Ishikawa (cell line): Measurements from ENCODE around the gene LINGO4.

Experiments
- CEBPB ChIP-seq: IDR thresholded peaks from 2 replicates; pipeline ENCODE4 v1.6.1; 2012
- CREB1 ChIP-seq: IDR thresholded peaks from 2 replicates; pipeline ENCODE4 v1.6.1; 2012; ENCODE audit warnings: low read depth
- EGR1 ChIP-seq: IDR thresholded peaks from 2 replicates; pipeline ENCODE4 v1.6.1; 2012
- EP300 ChIP-seq: IDR thresholded peaks from 2 replicates; pipeline ENCODE4 v1.6.1; 2012; ENCODE audit warnings: borderline replicate concordance
- FOXM1 ChIP-seq: IDR thresholded peaks from 2 replicates; pipeline ENCODE4 v1.6.1; 2012; ENCODE audit warnings: low read depth, borderline replicate concordance
- NFIC ChIP-seq: IDR thresholded peaks from 2 replicates; pipeline ENCODE4 v1.6.1; 2012
- RAD21 ChIP-seq: IDR thresholded peaks from 2 replicates; pipeline ENCODE4 v1.6.1; 2012; ENCODE audit warnings: low read depth
- TAF1 ChIP-seq: IDR thresholded peaks from 2 replicates; pipeline ENCODE4 v1.6.1; 2012; ENCODE audit warnings: low read depth, mild to moderate bottlenecking
- TCF12 ChIP-seq: IDR thresholded peaks from 2 replicates; pipeline ENCODE4 v1.6.1; 2012; ENCODE audit warnings: low read depth
- TEAD4 ChIP-seq: IDR thresholded peaks from 2 replicates; pipeline ENCODE4 v1.6.1; 2012
- YY1 ChIP-seq: IDR thresholded peaks from 2 replicates; pipeline ENCODE4 v1.6.1; 2012; ENCODE audit warnings: low read depth
- ZBTB7A ChIP-seq: IDR thresholded peaks from 2 replicates; pipeline ENCODE4 v1.6.1; 2012; ENCODE audit warnings: low read depth
- TF ChIP-seq, protein P1 (sequence below): IDR thresholded peaks from 2 replicates; pipeline ENCODE4 v1.6.1; 2012
- TF ChIP-seq, protein P2 (sequence below): IDR thresholded peaks from 2 replicates; pipeline ENCODE4 v1.6.1; 2012; ENCODE audit warnings: low read depth, mild to moderate bottlenecking
- TF ChIP-seq, protein P3 (sequence below): IDR thresholded peaks from 2 replicates; pipeline ENCODE4 v1.6.1; 2012

Gene LINGO4

DNA sequence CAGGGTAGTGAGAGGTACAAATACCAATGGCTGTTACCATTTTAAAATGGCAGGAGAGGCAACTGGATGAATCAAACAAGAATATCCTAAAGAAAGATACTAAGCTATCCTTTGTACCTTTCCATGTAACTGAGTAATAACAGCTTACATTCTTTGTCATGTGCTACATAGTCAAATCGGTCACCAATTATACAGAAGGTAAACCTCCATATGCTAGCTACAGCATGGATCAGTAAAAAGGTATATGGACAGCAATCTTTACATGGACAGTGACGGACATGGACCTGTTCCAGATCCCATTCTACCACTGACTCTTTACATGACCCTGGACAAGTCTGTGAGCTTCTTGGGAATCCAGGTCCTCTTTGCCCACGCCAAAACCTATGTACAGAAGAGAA lies 28.6 kb downstream of the LINGO4 start:
- no peak for TF ChIP-seq FOXM1
- TF ChIP-seq EP300: no peak
- TF ChIP-seq CREB1: no peak
- no peak for TF ChIP-seq RAD21
- TF ChIP-seq, protein P1, sequence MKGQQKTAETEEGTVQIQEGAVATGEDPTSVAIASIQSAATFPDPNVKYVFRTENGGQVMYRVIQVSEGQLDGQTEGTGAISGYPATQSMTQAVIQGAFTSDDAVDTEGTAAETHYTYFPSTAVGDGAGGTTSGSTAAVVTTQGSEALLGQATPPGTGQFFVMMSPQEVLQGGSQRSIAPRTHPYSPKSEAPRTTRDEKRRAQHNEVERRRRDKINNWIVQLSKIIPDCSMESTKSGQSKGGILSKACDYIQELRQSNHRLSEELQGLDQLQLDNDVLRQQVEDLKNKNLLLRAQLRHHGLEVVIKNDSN: no peak
- TF ChIP-seq, protein P2, sequence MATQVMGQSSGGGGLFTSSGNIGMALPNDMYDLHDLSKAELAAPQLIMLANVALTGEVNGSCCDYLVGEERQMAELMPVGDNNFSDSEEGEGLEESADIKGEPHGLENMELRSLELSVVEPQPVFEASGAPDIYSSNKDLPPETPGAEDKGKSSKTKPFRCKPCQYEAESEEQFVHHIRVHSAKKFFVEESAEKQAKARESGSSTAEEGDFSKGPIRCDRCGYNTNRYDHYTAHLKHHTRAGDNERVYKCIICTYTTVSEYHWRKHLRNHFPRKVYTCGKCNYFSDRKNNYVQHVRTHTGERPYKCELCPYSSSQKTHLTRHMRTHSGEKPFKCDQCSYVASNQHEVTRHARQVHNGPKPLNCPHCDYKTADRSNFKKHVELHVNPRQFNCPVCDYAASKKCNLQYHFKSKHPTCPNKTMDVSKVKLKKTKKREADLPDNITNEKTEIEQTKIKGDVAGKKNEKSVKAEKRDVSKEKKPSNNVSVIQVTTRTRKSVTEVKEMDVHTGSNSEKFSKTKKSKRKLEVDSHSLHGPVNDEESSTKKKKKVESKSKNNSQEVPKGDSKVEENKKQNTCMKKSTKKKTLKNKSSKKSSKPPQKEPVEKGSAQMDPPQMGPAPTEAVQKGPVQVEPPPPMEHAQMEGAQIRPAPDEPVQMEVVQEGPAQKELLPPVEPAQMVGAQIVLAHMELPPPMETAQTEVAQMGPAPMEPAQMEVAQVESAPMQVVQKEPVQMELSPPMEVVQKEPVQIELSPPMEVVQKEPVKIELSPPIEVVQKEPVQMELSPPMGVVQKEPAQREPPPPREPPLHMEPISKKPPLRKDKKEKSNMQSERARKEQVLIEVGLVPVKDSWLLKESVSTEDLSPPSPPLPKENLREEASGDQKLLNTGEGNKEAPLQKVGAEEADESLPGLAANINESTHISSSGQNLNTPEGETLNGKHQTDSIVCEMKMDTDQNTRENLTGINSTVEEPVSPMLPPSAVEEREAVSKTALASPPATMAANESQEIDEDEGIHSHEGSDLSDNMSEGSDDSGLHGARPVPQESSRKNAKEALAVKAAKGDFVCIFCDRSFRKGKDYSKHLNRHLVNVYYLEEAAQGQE: no peak
- no peak for TF ChIP-seq EGR1
- no peak for TF ChIP-seq ZBTB7A
- TF ChIP-seq, protein P3, sequence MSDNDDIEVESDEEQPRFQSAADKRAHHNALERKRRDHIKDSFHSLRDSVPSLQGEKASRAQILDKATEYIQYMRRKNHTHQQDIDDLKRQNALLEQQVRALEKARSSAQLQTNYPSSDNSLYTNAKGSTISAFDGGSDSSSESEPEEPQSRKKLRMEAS: no peak
- TF ChIP-seq CEBPB: no peak
- TF ChIP-seq TCF12: no peak
- TF ChIP-seq YY1: no peak
- no peak for TF ChIP-seq TEAD4
- TF ChIP-seq NFIC: no peak
- TF ChIP-seq TAF1: no peak

DNA sequence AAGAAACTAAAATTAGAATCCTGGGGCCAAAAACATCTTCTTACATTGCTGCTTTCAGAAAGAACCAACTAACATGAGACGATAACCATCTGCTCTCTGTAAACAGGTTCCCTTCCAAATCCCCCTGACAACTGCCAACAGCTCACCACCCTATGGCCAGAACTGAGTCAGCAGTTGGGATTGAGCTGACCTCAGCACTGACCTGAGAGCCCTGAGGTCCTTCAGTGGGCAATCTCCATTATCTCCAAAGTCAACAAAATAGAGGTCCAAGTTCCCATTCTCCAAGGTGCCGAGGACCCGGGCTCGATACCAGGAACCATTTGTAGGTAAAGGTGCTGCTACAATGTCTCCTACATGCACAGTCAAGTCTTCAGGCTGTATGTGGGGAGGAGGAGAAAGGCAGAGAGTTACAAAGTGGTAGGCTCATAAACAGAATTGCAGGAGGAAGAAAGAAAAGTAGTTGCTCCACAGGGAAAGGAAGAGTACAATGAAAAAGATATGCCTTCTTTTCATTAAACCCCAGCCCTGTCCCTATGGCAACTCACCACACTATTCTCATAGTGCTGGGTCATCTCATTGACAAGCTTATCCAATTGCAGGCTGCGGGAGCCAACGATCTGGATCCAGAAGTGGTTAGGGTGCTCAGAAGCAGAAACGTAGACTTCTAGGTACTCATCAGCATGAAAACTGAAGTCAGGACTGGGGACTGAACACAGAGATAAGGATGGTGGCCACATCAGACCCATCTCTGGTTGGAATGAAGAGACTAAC lies 29.1 kb downstream of the LINGO4 start:
- TF ChIP-seq, protein P1: no peak
- TF ChIP-seq EP300: no peak
- no peak for TF ChIP-seq ZBTB7A
- TF ChIP-seq, protein P3: no peak
- TF ChIP-seq CREB1: no peak
- TF ChIP-seq RAD21: no peak
- no peak for TF ChIP-seq TAF1
- no peak for TF ChIP-seq EGR1
- TF ChIP-seq NFIC: no peak
- TF ChIP-seq, protein P2: no peak
- TF ChIP-seq FOXM1: no peak
- no peak for TF ChIP-seq CEBPB
- no peak for TF ChIP-seq TEAD4
- no peak for TF ChIP-seq YY1
- TF ChIP-seq TCF12: no peak

DNA sequence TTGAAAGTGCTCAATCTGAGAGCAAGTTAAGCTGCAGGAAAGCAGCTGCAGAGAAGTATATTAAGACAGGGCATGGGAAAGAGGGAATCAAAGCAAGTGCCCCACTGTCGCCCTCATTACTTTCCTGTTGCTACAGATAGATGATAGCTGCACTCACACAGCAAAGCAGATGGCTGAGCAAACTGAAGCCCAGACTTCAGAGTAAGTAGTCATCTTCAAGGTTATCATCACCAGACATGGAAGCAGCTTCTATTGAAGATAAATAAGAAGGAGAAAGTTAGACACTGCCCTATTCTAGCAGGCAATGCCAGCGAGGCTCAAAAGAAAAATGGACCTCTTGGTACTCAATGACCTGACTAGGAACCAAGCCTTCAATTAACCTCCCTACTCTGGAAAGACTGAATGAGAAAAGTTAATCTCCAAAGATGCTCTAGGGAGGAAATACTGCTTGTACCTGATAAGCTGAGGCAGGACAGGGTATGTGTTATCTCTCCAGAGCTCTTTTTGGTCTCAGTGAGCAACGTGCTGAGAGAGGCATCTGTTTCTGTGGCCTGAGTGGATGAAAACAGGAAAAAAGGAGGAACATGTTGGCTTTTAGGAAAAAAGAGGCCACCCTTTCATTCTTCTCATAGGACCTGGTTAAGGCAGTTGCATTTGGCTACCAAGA lies 30.8 kb downstream of the LINGO4 start:
- TF ChIP-seq TAF1 (no peak), CEBPB (no peak), EGR1 (no peak), YY1 (no peak), RAD21 (no peak), TCF12 (no peak), ZBTB7A (no peak), FOXM1 (no peak), NFIC (no peak), EP300 (no peak), CREB1 (no peak), TEAD4 (no peak)
- TF ChIP-seq, protein P2: no peak
- TF ChIP-seq, protein P1: no peak
- TF ChIP-seq, protein P3: no peak
